HG03159 (cell line): Measurements from ENCODE around the gene SYCE1.
"Not testable (repeated sequence)": the region's sequence is repeated elsewhere in the genome, so short reads cannot be mapped to it uniquely, and the experiment has no call there.

Experiments
- ATAC-seq: cut with Tn5 transposase; IDR thresholded peaks from one replicate; pipeline ENCODE4 v1.9.1; 2021; ENCODE audit warnings: mild to moderate bottlenecking, moderate library complexity; ENCODE audit not compliant: unreplicated experiment

Gene SYCE1, protein sequence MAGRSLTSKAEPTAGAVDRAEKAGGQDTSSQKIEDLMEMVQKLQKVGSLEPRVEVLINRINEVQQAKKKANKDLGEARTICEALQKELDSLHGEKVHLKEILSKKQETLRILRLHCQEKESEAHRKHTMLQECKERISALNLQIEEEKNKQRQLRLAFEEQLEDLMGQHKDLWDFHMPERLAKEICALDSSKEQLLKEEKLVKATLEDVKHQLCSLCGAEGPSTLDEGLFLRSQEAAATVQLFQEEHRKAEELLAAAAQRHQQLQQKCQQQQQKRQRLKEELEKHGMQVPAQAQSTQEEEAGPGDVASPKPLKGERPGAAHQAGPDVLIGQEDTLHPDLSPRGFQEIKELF

DNA sequence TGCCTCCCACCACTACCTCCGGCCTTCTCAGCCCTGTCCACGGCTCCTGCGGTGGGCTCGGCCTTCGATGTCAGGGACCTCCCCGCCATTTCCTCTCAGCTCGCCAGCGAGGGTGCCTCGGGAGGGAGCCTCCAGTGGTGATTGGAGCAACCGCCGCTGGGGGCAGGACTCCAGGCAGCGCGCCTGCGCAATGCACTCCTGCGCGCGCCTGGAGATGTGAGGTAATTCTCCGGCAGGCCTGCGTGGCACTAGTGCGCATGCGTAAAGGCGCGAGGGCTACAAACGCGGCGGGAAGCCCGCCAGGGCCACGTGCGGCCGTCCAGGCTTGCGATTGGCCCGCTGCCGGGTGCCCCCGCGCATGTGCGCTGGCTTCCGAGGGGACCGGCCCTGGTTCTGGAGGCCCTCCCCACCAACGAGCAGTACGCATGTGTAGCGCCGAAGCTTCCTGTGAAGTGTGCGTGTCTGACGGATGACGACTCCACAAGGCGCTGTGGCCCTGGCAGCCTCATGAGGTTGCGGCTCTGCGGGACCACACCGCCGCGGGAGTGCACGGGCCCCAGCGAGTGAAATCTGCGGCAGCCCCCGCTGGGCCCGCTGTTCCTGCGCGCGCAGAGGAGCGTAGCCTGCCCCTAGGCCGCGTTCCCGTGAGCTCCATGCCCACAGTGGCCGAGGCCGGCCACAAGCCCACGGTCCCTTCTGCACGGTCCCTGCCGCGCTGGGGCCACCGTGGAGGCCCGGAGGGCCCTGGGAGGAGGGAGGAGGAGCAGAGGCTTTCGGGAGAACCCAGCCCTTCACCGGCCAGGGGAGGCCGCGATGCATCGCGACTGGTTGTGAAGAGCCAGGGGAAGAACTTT is at the start of gene SYCE1:
Gene SYCE1 (minus strand): TSS at position 143 of the 854 bp plus-strand sequence. CDS start 54 bp downstream, at position 89.
- no peak for ATAC-seq

DNA sequence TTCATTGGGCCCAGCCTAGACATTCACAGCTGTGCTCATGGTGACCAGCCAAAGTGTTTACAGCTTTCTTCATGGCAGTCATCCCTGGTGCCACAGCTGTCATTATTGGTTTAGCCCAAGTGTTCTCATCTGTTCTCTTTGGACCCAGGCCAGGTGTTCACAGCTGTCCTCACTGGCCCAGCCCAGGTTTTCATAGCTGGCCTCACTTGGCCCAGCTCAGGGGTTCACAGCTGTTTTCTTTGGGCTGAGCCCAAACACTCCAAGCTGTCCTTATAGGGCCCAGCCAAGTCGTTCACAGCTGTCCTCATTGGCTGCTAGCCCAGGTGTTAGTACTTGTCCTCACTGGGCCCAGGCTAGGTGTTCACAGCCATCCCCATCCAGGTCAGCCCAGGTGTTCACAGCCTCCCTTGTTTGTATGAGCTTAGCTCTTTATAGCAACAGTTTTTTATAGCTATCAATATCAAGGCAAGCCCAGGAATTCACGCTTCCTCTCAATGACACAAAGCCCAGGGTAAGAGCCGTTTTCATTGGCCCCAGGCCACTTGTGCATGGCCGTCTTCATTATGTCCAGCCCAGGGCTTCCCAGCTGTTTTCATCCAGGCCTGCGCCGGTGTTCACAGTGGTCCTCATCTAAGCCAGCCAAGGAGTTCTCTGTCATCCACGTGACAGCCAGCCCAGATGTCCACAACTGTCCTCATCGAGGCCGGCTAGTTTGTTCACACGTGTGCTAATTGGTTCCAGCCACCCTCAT is 49.6 kb upstream of the SYCE1 start:
- no peak for ATAC-seq

DNA sequence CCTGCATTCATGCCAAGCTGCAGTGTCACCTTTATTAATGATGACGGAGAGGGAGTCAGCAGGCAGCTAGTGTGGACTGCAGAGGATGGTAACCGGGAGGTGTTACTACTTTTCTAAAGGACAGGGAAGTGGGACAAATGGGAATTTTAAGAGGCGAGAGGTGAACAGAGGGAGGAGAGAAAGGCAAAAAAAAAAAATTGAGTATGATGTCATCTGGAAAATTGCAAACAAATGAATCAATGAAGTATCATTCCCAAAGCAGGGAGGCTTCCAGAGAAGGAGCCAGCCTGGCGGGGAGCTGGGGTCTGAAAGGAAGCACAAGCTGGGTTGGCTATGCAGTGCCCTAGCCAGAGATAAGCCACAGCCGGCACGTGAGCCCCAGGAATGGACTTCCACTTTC is 48.3 kb upstream of the SYCE1 start:
- ATAC-seq: no peak

DNA sequence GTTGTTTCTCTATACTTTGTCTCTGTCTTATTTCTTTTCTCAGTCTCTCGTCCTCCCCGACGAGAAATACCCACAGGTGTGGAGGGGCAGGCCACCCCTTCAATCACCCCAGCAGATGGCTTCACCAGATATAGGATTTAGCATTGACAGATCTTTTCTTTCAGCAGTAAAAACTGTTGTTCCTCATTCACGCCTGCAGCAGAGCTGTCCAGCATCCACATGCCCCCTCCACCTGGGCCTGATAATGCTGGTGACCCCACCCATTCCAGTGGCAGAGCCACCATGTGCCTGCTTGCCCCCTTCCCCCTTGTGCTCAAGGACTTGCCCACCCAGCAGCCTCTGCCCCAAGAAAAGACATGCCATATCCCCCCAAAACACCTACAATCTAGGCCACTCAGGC is 45.7 kb upstream of the SYCE1 start:
- ATAC-seq: no peak

DNA sequence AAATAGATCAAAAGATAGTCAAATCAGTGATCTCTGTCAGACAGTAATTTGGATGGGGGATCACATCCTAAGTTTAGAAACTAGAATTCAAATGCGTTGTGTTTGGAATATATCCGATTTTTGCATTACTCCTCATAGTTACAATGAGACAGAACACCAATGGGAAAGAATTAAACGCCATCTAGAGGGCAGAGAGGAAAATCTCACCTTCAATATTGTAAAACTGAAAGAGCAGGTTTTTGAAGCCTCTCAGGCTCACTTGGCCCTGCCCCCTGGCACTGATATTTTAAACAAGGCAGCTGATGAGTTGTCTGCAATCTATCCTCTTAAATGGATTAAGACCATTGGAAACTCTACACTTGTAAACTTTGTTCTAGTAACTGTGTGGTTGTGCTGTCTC is 43.5 kb upstream of the SYCE1 start:
- ATAC-seq: no peak

DNA sequence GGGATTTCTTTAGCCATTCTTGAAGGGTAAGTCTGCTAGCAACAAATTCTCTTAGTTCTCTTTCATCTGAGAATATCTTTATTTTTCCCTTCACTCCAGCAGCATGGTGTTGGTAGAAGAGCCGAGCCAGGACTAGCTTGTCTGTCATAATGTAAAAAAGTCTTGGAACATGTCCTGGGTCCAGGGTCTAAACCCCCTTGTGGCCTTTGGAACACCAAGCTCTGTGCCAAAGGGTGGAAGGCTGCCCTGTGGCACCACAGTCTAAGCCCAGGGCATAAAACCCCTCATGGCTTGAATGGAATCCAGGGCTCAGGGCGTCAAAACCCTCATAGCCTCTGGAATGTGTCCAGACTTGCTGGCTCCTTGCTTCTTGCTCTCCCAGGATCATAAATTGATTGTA is 38.1 kb upstream of the SYCE1 start:
- ATAC-seq: not testable (repeated sequence)

DNA sequence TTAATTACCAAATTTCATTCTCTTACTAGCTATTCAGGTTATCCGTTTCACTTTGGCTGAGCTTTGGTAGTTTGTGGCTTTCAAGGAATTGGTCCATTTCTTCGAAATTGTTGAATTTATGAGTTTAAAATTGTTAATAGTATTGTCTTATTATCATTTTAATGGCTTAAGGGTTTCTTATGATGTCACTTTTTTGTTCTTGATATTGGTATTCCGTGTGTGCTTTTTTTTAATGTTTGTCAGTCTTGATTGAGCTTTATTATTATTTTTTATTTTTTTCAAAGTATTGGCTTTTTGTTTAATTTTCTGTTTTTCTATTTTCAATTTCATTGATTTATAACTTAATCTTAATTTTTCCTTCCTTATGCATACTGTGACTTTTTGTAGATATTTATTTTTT is 35.3 kb upstream of the SYCE1 start:
- ATAC-seq: no peak

DNA sequence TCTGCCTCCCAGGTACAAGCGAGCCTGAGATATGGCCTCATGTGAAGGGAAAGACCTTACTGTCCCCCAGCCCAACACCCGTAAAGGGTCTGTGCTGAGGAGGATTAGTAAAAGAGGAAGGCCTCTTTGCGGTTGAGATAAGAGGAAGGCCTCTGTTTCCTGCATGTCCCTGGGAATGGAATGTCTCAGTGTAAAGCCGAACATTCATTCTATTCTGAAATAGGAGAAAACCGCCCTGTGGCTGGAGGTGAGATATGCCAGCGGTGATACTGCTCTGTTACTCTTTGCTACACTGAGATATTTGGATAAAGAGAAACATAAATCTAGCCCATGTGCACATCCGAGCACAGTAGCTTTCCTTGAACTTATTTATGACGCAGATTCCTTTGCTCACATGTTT is 34.5 kb upstream of the SYCE1 start:
- not testable (repeated sequence) for ATAC-seq

DNA sequence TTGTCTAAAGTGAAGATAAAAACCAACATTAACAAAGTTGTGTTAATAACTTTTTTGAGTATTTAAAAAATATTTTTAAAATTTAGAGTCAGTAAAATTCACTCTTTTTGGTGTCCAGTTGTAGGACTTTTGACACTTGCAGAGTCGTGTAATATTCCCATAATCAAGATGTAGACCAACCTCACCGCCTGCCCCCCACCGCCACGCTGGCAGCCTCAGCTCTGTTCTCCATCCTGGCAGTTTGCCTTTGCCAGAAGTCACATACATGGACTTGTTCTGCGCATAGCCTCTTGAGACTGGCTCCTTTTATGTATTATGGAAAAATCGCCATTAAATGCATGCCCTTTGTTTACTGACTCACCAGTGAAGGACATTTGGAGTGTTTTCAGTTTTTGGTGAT is 27.3 kb upstream of the SYCE1 start:
- no peak for ATAC-seq

DNA sequence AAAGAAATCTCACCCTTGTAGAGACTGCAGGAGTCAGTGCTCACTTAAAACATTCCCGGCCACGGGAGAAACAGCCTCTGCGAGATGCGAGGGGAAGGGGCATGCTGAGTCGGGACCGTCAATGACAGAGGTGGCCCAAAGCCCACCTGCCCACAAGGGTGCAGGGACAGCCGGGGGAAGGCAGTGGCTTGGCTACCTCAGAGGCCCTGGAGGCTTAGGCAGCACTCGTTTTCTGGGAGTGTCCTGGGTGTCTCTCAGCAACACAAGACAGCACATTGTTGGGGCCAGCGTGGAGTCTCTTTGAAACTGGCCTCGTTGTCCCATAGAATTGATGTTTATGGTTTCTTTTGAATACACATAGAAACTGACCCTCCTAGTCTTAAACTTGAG is 25.6 kb upstream of the SYCE1 start:
- ATAC-seq: no peak

DNA sequence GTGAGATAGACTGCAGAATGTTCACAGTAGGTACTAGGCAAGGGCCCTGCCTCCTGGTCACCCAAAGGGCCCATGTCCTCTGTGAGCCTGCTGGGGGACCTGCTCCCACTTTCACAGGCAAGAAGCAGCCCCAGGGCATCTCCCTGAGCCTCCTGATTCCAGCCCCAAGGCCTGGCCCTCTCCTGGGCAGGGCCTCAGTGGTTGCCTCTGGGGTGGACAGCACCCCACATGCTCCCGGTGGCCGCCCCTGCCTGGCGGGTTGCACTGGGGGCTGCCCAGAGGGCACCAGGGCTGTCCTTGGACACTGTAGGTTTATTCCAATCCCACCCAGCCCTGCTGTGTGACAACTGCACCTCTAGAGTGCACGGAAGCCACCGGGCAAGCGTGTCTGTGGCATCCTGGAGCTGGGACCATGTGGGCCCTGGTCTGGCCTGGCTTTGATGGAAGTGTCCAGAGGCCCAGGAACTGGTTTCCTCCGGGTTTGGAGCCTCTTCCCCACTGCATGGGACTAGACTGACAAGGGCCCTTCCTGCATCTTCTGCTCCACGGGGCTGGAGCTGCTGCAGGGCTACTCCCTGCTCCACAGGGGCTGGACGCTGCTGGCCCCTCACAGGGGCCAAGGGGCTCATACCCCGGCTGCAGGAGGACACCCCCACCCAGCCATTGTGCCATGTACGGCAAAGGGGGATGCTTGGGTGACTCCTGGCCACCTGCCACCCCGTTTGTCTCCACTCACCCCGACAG is 25.0 kb upstream of the SYCE1 start:
- no peak for ATAC-seq

DNA sequence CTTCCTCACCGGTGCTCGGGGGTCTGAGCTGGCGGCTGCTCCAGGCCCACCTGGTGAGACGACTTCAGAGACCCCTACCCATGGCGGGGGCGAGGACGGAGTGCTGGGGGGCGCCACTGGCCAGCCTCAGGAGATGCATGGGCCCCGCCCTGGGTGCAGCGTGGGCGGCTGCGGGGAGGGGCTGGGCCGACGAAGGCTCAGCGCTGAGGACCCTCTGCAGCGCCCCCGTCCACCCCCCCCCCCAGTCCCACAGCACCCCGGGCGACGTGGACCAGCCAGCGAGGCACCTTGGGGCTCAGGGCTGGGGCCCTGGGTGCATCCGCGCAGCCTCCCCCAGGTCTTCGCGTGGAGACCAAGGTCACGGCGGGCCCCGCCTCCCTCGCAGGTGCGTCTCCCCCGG is 11.7 kb upstream of the SYCE1 start:
- not testable (repeated sequence) for ATAC-seq

DNA sequence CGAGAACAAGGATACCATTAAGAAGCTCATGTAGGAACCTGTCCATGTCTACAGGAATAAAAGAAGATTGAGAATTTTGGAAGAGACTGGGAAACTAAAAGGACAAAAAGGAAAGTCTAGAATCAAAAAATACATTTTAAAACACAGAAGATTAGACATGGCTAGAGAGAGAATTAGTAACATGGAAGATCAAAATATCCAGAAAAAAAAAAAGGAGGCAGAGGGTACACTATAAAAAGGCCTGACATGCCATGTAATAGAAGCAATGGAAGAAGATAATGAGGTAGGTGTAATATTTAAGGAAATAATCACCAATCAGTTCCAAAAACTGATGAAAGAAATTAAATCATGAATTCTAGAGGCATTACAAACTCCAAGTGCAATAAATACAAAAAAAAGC is 8.1 kb upstream of the SYCE1 start:
- not testable (repeated sequence) for ATAC-seq

DNA sequence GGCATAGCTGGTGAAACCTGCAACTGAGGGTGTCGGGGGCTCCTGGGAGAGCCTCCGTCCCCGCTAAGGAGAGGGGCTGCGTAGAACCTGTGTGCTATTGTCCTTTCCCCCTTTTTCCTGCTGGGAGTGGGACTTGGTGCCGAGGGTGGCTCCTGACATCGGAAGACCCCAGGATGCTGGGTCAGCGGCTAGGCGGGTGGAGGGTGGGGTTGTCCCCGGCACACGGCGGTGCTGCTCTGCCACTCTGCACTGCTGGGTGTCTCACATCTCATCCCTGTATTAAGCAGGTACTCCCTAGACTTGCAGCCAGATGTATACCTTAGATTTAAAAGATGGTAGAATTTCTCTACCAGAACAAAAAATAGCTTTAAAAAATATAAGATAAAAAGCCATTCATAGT is 6.7 kb upstream of the SYCE1 start:
- not testable (repeated sequence) for ATAC-seq

DNA sequence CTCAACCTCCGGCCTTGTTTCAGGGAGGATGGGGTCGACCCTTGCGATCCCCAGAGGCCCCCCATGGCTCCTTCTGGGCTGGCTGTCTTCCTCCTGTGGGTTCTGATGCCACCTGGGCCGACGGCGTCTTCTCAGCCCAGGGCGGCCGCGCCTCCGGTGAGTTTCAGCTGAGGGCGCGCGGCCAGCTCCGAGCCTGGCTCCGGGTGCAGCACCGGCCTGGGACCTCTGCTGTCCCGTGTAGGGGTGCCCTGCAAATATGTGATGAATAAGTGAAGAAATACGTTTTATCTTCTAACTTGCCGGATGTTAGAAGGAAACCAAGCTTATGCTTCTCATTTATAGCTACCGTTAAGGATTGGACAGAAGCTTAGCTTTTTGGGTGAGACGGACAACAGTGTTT is 4.4 kb upstream of the SYCE1 start:
- not testable (repeated sequence) for ATAC-seq

DNA sequence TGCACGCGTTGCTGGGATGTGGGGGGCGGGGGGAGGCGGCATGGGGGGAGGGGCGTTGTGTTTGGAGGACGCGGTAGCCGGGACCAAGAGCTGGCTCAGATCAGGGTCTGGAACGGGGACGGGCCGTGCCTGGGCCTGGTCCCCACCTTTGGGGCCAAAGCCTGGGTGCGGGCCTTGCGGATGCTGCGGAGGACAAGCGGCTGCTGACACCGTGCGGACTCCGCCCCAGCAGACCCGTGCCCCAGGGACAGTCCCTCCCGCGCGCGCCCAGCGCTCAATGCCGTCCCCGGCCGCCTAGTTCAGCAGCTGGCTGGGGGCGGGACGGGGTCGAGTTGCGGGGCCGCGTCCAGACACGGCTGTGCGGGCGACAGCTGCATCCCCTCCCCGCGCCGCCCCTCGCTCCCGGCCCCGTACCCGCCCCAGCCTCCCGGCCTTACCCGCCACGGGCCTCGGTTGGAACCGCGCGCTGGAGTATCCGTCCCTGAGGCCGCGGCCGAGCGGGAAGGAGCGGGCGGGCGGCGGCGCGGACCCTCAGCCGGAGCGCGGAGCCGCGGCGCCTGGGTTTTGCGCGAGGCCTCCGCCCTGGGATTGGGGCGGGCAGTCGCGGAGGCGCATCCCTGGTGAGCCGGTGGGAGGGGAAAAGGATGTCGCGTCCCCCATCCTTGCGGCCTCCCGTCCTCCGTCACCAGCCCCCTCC is 3.6 kb upstream of the SYCE1 start:
- ATAC-seq: not testable (repeated sequence)

DNA sequence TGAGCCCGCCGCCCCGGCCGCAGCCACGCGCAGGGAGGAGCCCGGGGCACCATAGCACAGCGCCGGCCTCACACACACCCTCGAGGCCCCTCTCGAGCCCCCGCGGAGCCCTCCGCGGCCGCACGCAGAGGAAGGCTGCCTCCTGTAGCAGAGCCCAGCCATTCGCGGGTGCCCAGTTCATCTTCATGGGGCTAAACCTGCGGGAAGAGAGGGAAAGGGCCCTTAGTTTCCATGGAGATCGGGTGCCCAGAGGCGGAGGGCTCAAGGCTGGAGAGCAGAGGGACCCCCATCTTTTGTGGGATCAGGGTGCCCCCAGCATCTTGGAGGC is 2.9 kb upstream of the SYCE1 start:
- ATAC-seq: no peak

DNA sequence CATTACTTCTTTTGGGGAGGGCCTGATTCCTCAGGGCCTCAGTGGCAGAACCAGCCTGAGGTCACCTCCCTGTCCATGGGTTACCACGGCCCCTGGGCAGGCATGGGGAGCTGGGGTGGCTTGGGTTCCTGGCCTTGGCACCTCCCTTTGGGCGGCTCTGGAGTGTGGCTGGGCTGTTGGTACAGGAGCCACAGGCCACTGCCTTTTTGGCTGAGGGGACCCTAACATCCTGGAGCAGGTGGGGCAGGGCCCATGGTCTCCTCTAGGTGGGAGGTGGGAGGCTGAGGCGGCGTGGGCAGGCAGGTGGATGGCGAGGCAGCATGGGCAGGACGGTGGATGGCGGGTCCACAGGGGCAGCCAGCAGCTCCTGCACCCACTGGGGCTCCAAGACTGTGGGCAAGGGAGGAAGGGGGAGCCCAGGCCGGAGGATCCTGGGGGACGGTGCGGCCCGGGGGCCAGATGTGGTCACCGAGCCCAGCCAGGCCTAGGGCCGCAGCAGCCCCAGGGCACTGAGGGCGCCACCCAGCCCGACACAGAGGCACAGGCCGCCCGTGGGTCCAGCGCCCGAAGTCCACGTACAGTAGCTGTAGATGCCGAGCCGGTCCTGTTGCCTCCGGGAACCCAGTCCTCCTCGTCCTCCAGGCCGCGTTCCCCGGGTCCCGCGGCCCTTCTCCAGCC is 2.4 kb upstream of the SYCE1 start:
- no peak for ATAC-seq

DNA sequence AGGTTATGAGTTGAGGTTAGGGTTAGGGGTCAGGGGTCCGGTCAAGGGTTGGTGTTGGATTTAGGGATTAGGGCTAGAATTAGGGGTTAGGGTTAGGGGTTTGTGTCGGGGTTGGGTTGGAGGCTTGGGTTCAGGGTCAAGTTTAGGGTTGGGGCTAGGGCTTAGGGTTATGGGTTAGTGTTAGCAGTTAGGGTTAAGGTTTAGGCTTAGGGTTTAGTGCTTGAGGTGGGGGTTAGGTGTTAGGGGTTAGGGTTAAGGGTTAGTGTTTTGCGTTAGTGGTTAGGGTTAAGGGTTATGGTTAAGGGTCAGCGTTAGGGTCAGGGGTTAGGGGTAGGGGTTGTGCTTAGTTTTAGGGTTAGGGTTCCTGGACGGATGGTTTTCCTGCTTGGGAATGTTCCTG is 1.7 kb upstream of the SYCE1 start:
- no peak for ATAC-seq

DNA sequence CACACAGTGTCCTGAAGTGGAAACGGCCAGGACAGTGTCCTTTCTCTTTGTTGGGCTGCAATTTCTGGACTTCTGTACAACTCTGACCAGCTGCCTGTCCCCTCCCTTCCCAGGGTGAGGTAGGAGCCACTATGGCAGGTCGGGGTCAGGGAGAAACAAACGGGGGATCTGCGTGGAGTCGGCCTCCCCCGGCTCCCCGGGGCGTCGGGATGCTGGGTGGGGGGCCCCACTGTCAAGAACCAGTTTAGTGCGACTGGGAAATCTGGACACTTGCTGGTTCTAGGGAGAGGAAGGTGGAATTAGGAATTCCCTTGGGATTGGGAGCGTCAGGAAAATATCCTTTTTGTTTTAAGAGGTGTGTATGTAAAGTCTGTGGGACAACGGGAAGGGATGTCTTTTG is 567 bp downstream of the SYCE1 start:
- no peak for ATAC-seq
